NCI-H2227 treated with DMSO at 0.1 percent for 48 hours (cell line): ENCODE data around the gene TERT.

Source experiments
- DNase-seq: peaks from one replicate; lab custom pipeline; 2025; lab: John Stamatoyannopoulos, UW

TERT gene

GRCh38 chr5:1206521-1207412 is 88.1 kb downstream of the TERT start:
- no peak for DNase-seq

- DNase-seq: no peak
Observed at GRCh38 chr5:1205255-1206180, 89.3 kb downstream of the TERT start.

- DNase-seq: peak; percentile 81
Observed at GRCh38 chr5:1204693-1205242, 90.1 kb downstream of the TERT start.

GRCh38 chr5:1203968-1204692 is 90.7 kb downstream of the TERT start:
- DNase-seq: no peak

- DNase-seq: no peak
Observed at GRCh38 chr5:1203311-1203967, 91.4 kb downstream of the TERT start.
